ENCODE data around the gene TMTC3. TPM values are rescaled to one million over a fixed set of nuclear protein-coding genes. Genes with fewer than 3 reads are reported as not detected.
"Not testable (repeated sequence)": the region's sequence is repeated elsewhere in the genome, so short reads cannot be mapped to it uniquely, and the experiment has no call there.

The TMTC3 gene
- total RNA-seq, 1 experiment from 2014 or later, result 30.8 TPM

- no TSS peak for BruUV-seq (replicated peaks)
- CTCF ChIA-PET, result no interaction called here
- H3K4me1 Mint-ChIP-seq (ENCODE audit: low read depth, unreplicated experiment), result no peaks in the 10 kb centered on the region
- intact Hi-C loops (cut with micrococcal nuclease; ENCODE audit: unreplicated experiment), result no loop called here
- H3K27me3 Mint-ChIP-seq (ENCODE audit: unreplicated experiment), result no peaks in the 10 kb centered on the region
- peaks cover 7% of the 10 kb centered on the region for H3K9me3 Mint-ChIP-seq (ENCODE audit: low read depth, unreplicated experiment)
- H3K4me3 Mint-ChIP-seq (ENCODE audit: low read depth, unreplicated experiment), result no peak overlapping the region
- no peak for TF ChIP-seq CTCF (IDR thresholded peaks at IDR 0.05; ENCODE audit: unreplicated experiment)
- DNase-seq, result no peak
- no peak overlapping the region for H3K27ac Mint-ChIP-seq (ENCODE audit: unreplicated experiment)
- H3K36me3 Mint-ChIP-seq (ENCODE audit: insufficient read depth, unreplicated experiment), result no peaks in the 10 kb centered on the region
Measured at GRCh38 chr12:88206601-88207000, 64.5 kb downstream of the TMTC3 start.

- peaks cover 7% of the 10 kb centered on the region for H3K9me3 Mint-ChIP-seq (ENCODE audit: low read depth, unreplicated experiment)
- H3K27ac Mint-ChIP-seq (ENCODE audit: unreplicated experiment), result no peak overlapping the region
- H3K27me3 Mint-ChIP-seq (ENCODE audit: unreplicated experiment), result no peaks in the 10 kb centered on the region
- no peak for DNase-seq
- H3K4me3 Mint-ChIP-seq (ENCODE audit: low read depth, unreplicated experiment), result no peak overlapping the region
- intact Hi-C loops (cut with micrococcal nuclease; ENCODE audit: unreplicated experiment), result no loop called here
- no peaks in the 10 kb centered on the region for H3K4me1 Mint-ChIP-seq (ENCODE audit: low read depth, unreplicated experiment)
- BruUV-seq (replicated peaks), result no TSS peak
- CTCF ChIA-PET, result interaction anchor here (0.6 kb wide), 1 partner anchor 571 kb away, joined by 5 read pairs; no protein-coding TSS in a partner anchor
- H3K36me3 Mint-ChIP-seq (ENCODE audit: insufficient read depth, unreplicated experiment), result no peaks in the 10 kb centered on the region
- no peak for TF ChIP-seq CTCF (IDR thresholded peaks at IDR 0.05; ENCODE audit: unreplicated experiment)
Measured at GRCh38 chr12:88207921-88208620, 66.0 kb downstream of the TMTC3 start.

GRCh38 chr12:88208661-88209060 is 66.6 kb downstream of the TMTC3 start:
- Mint-ChIP-seq H3K4me3 (ENCODE audit: low read depth, unreplicated experiment) (no peak overlapping the region), H3K36me3 (ENCODE audit: insufficient read depth, unreplicated experiment) (no peaks in the 10 kb centered on the region), H3K4me1 (ENCODE audit: low read depth, unreplicated experiment) (no peaks in the 10 kb centered on the region), H3K27ac (ENCODE audit: unreplicated experiment) (no peak overlapping the region), H3K9me3 (ENCODE audit: low read depth, unreplicated experiment) (peaks cover 9% of the 10 kb centered on the region), H3K27me3 (ENCODE audit: unreplicated experiment) (no peaks in the 10 kb centered on the region)
- CTCF ChIA-PET, result interaction anchor here (0.6 kb wide), 1 partner anchor 570 kb away, joined by 5 read pairs; no protein-coding TSS in a partner anchor
- intact Hi-C loops (cut with micrococcal nuclease; ENCODE audit: unreplicated experiment), result no loop called here
- BruUV-seq (replicated peaks), result no TSS peak
- no peak for TF ChIP-seq CTCF (IDR thresholded peaks at IDR 0.05; ENCODE audit: unreplicated experiment)
- DNase-seq, result no peak

GRCh38 chr12:88210311-88210710 is 68.2 kb downstream of the TMTC3 start:
- CTCF ChIA-PET; H3K36me3 Mint-ChIP-seq (ENCODE audit: insufficient read depth, unreplicated experiment); DNase-seq; BruUV-seq (replicated peaks); H3K4me3 Mint-ChIP-seq (ENCODE audit: low read depth, unreplicated experiment); H3K4me1 Mint-ChIP-seq (ENCODE audit: low read depth, unreplicated experiment); H3K27ac Mint-ChIP-seq (ENCODE audit: unreplicated experiment); H3K27me3 Mint-ChIP-seq (ENCODE audit: unreplicated experiment); intact Hi-C loops (cut with micrococcal nuclease; ENCODE audit: unreplicated experiment): not testable (repeated sequence)
- peaks cover 12% of the 10 kb centered on the region for H3K9me3 Mint-ChIP-seq (ENCODE audit: low read depth, unreplicated experiment)

GRCh38 chr12:88218293-88218692 is 76.2 kb downstream of the TMTC3 start:
- H3K27ac Mint-ChIP-seq (ENCODE audit: unreplicated experiment), result no peak overlapping the region
- H3K4me1 Mint-ChIP-seq (ENCODE audit: low read depth, unreplicated experiment), result no peaks in the 10 kb centered on the region
- DNase-seq, result no peak
- CTCF ChIA-PET, result no interaction called here
- BruUV-seq (replicated peaks), result no TSS peak
- H3K4me3 Mint-ChIP-seq (ENCODE audit: low read depth, unreplicated experiment), result no peak overlapping the region
- no peaks in the 10 kb centered on the region for H3K27me3 Mint-ChIP-seq (ENCODE audit: unreplicated experiment)
- no peak for TF ChIP-seq CTCF (IDR thresholded peaks at IDR 0.05; ENCODE audit: unreplicated experiment)
- intact Hi-C loops (cut with micrococcal nuclease; ENCODE audit: unreplicated experiment), result no loop called here
- peaks cover 13% of the 10 kb centered on the region for H3K9me3 Mint-ChIP-seq (ENCODE audit: low read depth, unreplicated experiment)
- peaks cover 5% of the 10 kb centered on the region for H3K36me3 Mint-ChIP-seq (ENCODE audit: insufficient read depth, unreplicated experiment)

Measured in Calu3 (cell line).